Fibroblast of lung (primary cell): ENCODE measurements around the gene CD244. TPM values are rescaled to one million over a fixed set of nuclear protein-coding genes. Genes with fewer than 3 reads are reported as not detected.

Experiments
- DNase-seq, 2 donors: peaks; one replicate each; pipeline versions ENCODE4 v3.0.0 to v3.0.0-alpha.2; 2010; ENCODE audit warnings: low read depth in 2 of 2
- H2AFZ ChIP-seq: 2 replicates; pipeline ENCODE4 v1.5.1; 2012; ENCODE audit warnings: low read length, control low read depth, inconsistent platforms
- H3K27ac ChIP-seq: 2 replicates; pipeline ENCODE4 v1.5.1; 2011; ENCODE audit warnings: low read length, control low read depth; ENCODE audit not compliant: insufficient read depth
- H3K27me3 ChIP-seq: 2 replicates; pipeline ENCODE4 v1.5.1; 2011; ENCODE audit warnings: mild to moderate bottlenecking, low read length; ENCODE audit not compliant: control insufficient read depth, insufficient read depth
- H3K36me3 ChIP-seq: 2 replicates; pipeline ENCODE4 v1.5.1; 2011; ENCODE audit warnings: low read length; ENCODE audit not compliant: control insufficient read depth, insufficient read depth
- H3K4me1 ChIP-seq: 2 replicates; pipeline ENCODE4 v1.5.1; 2011; ENCODE audit warnings: low read length; ENCODE audit not compliant: control insufficient read depth, insufficient read depth; ENCODE audit errors: extremely low read depth
- H3K4me2 ChIP-seq: 2 replicates; pipeline ENCODE4 v1.5.1; 2011; ENCODE audit warnings: low read length, control low read depth; ENCODE audit not compliant: insufficient read depth; ENCODE audit errors: extremely low read depth
- H3K4me3 ChIP-seq, 4 experiments: fragments of 200-600 bp in 1 of 4; sonication (generic) in 1 of 4; replicated peaks in 1 of 4; 2 replicates each; pipeline ENCODE4 v1.5.1; 2011 to 2016; ENCODE audit warnings: low read length in 4 of 4, low read depth in 3 of 4, mild to moderate bottlenecking in 3 of 4, control low read depth in 2 of 4, inconsistent platforms in 1 of 4, mixed read lengths in 1 of 4; ENCODE audit not compliant: insufficient read depth in 1 of 4; ENCODE audit errors: control extremely low read depth in 1 of 4
- H3K79me2 ChIP-seq: 2 replicates; pipeline ENCODE4 v1.5.1; 2012; ENCODE audit warnings: mild to moderate bottlenecking, low read length, inconsistent platforms; ENCODE audit not compliant: control insufficient read depth, insufficient read depth
- H3K9ac ChIP-seq: 2 replicates; pipeline ENCODE4 v1.5.1; 2011; ENCODE audit warnings: mild to moderate bottlenecking, low read length, control low read depth; ENCODE audit not compliant: insufficient read depth
- H3K9me3 ChIP-seq: 2 replicates; pipeline ENCODE4 v1.5.1; 2012; ENCODE audit warnings: low read depth, low read length; ENCODE audit not compliant: control insufficient read depth, insufficient read depth
- H4K20me1 ChIP-seq: 2 replicates; pipeline ENCODE4 v1.5.1; 2011; ENCODE audit warnings: low read length; ENCODE audit not compliant: control insufficient read depth, insufficient read depth; ENCODE audit errors: extremely low read depth
- CTCF ChIP-seq, 2 donors: IDR thresholded peaks in 1 of 2; conservative IDR thresholded peaks in 1 of 2; 1 replicate in 1 of 2; 2 replicates in 1 of 2; pipeline ENCODE4 v1.5.1; 2011 to 2012; ENCODE audit warnings: low read length in 2 of 2, control low read depth in 1 of 2, inconsistent platforms in 1 of 2, low read depth in 1 of 2, mild to moderate bottlenecking in 1 of 2
- EZH2 ChIP-seq: IDR thresholded peaks from 2 replicates; pipeline ENCODE4 v1.5.1; 2012; ENCODE audit warnings: low read length, control low read depth, mild to moderate bottlenecking; ENCODE audit errors: missing control alignments
- polyA plus RNA-seq, 2 donors: library from polyadenylated mRNA; depleted of rRNA in 1 of 2; stranded (reverse) in 1 of 2; unstranded in 1 of 2; fragments of >200 nt; gene quantifications; 2 replicates each; pipeline ENCODE4 v1.2.1, GENCODE V29; 2011 to 2012; ENCODE audit warnings: missing spikeins in 1 of 2
- total RNA-seq: library from RNA; depleted of rRNA; stranded (reverse); fragments of >200 nt; gene quantifications from 2 replicates; pipeline ENCODE4 v1.2.1, GENCODE V29; 2014

CD244 gene
- total and polyA plus RNA-seq, 2 donors (not counting 1 experiment from before 2014, with no cell fraction given) = not detected

- TF ChIP-seq CTCF (conservative IDR thresholded peaks at IDR 0.05 in 1 of 2, IDR thresholded peaks at IDR 0.05 in 1 of 2; ENCODE audit: low read depth in 1 of 2, low read length in 2 of 2) (no peak), EZH2 (no peak)
Measured at GRCh38 chr1:160864173-160864572, 1.5 kb upstream of the CD244 start.

GRCh38 chr1:160863774-160864131 is 1.1 kb upstream of the CD244 start:
- Histone ChIP-seq H3K27me3 (no peaks in the 10 kb centered on the region), H3K4me1 (no peaks in the 10 kb centered on the region), H3K9me3 (no peaks in the 10 kb centered on the region), H3K36me3 (no peaks in the 10 kb centered on the region), H3K4me2 (no peak overlapping the region), H3K27ac (no peak overlapping the region), H3K79me2 (no peaks in the 10 kb centered on the region), H3K9ac (no peak overlapping the region), H3K4me3 (no peak overlapping the region), H4K20me1 (no peaks in the 10 kb centered on the region), H2AFZ (no peak overlapping the region)
- no peak for DNase-seq
- TF ChIP-seq CTCF (conservative IDR thresholded peaks at IDR 0.05 in 1 of 2, IDR thresholded peaks at IDR 0.05 in 1 of 2; ENCODE audit: low read depth in 1 of 2, low read length in 2 of 2) = no peak
- no peak for TF ChIP-seq EZH2

More at GRCh38 chr1:160864173-160864572, 1.5 kb upstream of the CD244 start:
- Histone ChIP-seq H4K20me1 (no peaks in the 10 kb centered on the region), H3K27me3 (no peaks in the 10 kb centered on the region), H3K27ac (no peak overlapping the region), H3K4me1 (no peaks in the 10 kb centered on the region), H3K4me2 (no peak overlapping the region), H2AFZ (no peak overlapping the region), H3K79me2 (no peaks in the 10 kb centered on the region), H3K36me3 (no peaks in the 10 kb centered on the region), H3K9me3 (no peaks in the 10 kb centered on the region), H3K4me3 (no peak overlapping the region), H3K9ac (no peak overlapping the region)
- DNase-seq = no peak

GRCh38 chr1:160863061-160863773 is 530 bp upstream of the CD244 start:
- H3K4me1 ChIP-seq = no peaks in the 10 kb centered on the region
- no peak overlapping the region for H3K4me2 ChIP-seq
- no peaks in the 10 kb centered on the region for H3K9me3 ChIP-seq
- no peaks in the 10 kb centered on the region for H3K79me2 ChIP-seq
- DNase-seq = no peak
- TF ChIP-seq CTCF (conservative IDR thresholded peaks at IDR 0.05 in 1 of 2, IDR thresholded peaks at IDR 0.05 in 1 of 2; ENCODE audit: low read depth in 1 of 2, low read length in 2 of 2) = no peak
- TF ChIP-seq EZH2 = no peak
- no peak overlapping the region for H3K9ac ChIP-seq
- no peak overlapping the region for H3K4me3 ChIP-seq
- no peaks in the 10 kb centered on the region for H3K36me3 ChIP-seq
- H4K20me1 ChIP-seq = no peaks in the 10 kb centered on the region
- no peaks in the 10 kb centered on the region for H3K27me3 ChIP-seq
- H2AFZ ChIP-seq = no peak overlapping the region
- no peak overlapping the region for H3K27ac ChIP-seq
